Activated CD4-positive, alpha-beta T cell treated with anti-CD3 and anti-CD28 coated beads for 36 hours (primary cell): ENCODE data around the gene RAB11B. TPM values are rescaled to one million over a fixed set of nuclear protein-coding genes. Genes with fewer than 3 reads are reported as not detected.
"Not testable (repeated sequence)": the region's sequence is repeated elsewhere in the genome, so short reads cannot be mapped to it uniquely, and the experiment has no call there.

Experiments used
- ATAC-seq: fragments of 200-7000 bp; cut with Tn5 transposase; one replicate; pipeline ENCODE4 v1.10.0; 2021; ENCODE audit warnings: mild to moderate bottlenecking, moderate library complexity
- CTCF ChIA-PET: fragments of 350-600 bp; sonication (Branson Sonifier 250); formaldehyde crosslinking; loops from one replicate; lab custom pipeline; 2021; ENCODE audit warnings: antibody characterized with exemption; lab: Charles Lee
- POLR2A ChIA-PET: fragments of 350-600 bp; sonication (Branson Sonifier 250); formaldehyde crosslinking; loops from one replicate; lab custom pipeline; 2021; ENCODE audit warnings: antibody characterized with exemption, inconsistent platforms; lab: Charles Lee
- DNase-seq: peaks from one replicate; pipeline ENCODE4 v3.0.0-alpha.2; 2020
- H3K27ac Mint-ChIP-seq: one replicate; pipeline ENCODE4 v1.8.0; 2021; ENCODE audit warnings: mixed read lengths
- H3K27me3 Mint-ChIP-seq: one replicate; pipeline ENCODE4 v1.8.0; 2021; ENCODE audit warnings: mixed read lengths
- H3K36me3 Mint-ChIP-seq: one replicate; pipeline ENCODE4 v1.8.0; 2021; ENCODE audit warnings: low read depth, mixed read lengths
- H3K4me1 Mint-ChIP-seq: one replicate; pipeline ENCODE4 v1.8.0; 2021; ENCODE audit warnings: mixed read lengths
- H3K4me3 Mint-ChIP-seq: one replicate; pipeline ENCODE4 v1.8.0; 2021; ENCODE audit warnings: mild to moderate bottlenecking, moderate library complexity, mixed read lengths
- H3K9me3 Mint-ChIP-seq: one replicate; pipeline ENCODE4 v1.8.0; 2021; ENCODE audit warnings: low read depth, mixed read lengths
- intact Hi-C, 2 experiments: fragments of 100-400 bp; cut with DNase I in 1 of 2; cut with micrococcal nuclease in 1 of 2; formaldehyde crosslinking; loops; one replicate each; pipeline versions ENCODE4 v1.14.2 to v1.15.1; 2022 to 2024; cut with DNase I, micrococcal nuclease
- total RNA-seq, 2 experiments: library from RNA; stranded (reverse); gene quantifications; one replicate each; pipeline ENCODE4 v1.2.3, GENCODE V29; 2021

Gene RAB11B
- 10 to 100 TPM; 74.3 to 93.4 TPM for total RNA-seq

DNA sequence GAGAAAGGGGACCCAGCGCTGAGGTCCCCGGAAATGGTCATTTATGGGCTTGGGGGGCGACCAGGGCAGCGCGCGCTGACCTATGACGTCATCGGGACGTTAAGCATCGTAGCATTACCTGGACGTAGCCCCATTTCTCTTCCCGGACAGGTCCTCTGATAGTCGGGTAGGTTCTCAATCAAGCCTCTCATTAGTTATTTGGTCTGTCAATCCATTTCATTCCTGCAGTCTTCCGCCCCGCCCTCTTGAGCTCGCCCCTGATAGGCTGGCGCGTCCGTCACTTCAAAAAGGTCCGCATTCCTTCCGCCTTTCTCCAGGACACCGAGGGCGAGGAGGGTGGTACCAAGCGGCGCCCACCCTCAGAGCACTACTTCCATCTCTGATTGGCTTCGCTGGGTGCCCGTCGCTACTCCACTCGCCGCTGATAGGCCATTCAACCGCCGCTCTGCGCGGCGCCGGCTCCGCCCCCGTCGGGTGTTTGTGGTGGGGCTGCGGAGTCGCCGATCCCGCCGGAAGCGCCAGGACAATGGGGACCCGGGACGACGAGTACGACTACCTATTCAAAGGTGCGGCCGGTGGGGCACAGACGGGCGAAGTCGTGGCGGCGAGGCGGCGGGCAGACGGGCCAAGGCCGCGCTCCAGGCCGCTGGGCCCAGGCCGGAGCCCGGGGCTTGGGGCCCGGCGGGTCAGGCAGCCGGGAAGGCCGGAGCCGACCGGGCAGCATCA lies at the start of gene RAB11B:
Gene RAB11B (plus strand): TSS at position 470 of the 726 bp plus-strand sequence. CDS start 57 bp downstream, at position 527.
- H3K27me3 Mint-ChIP-seq, result no peaks in the 10 kb centered on the region
- ChIA-PET POLR2A (interaction anchor here (0.6 to 1.3 kb wide), 5 partner anchors 12 to 521 kb away, joined by 3 to 6 read pairs (median 3); partner anchors contain the start of genes MARCHF2 and ZNF414), CTCF (interaction anchor here (0.6 to 4.5 kb wide), 3 partner anchors 12 to 104 kb away, joined by 3 to 18 read pairs (median 4); partner anchors contain the start of gene MARCHF2)
- intact Hi-C loops, result loop anchor here (1.0 to 2.0 kb wide), 18 partner anchors 23 to 855 kb away; partner anchors contain the start of genes CD320 (in 2 of the 2), HNRNPM (in 2 of the 2), KANK3 (in 2 of the 2) and MARCHF2 (in 2 of the 2)
- H3K27ac Mint-ChIP-seq, result peak within 1 kb of the TSS; percentile 97
- H3K36me3 Mint-ChIP-seq, result peaks cover 12% of the 10 kb centered on the region
- ATAC-seq (peak; percentile 94), DNase-seq (peak; percentile 99)
- peaks cover 7% of the 10 kb centered on the region for H3K9me3 Mint-ChIP-seq
- peak within 1 kb of the TSS; percentile 92 for H3K4me3 Mint-ChIP-seq
- peaks cover 23% of the 10 kb centered on the region for H3K4me1 Mint-ChIP-seq

DNA sequence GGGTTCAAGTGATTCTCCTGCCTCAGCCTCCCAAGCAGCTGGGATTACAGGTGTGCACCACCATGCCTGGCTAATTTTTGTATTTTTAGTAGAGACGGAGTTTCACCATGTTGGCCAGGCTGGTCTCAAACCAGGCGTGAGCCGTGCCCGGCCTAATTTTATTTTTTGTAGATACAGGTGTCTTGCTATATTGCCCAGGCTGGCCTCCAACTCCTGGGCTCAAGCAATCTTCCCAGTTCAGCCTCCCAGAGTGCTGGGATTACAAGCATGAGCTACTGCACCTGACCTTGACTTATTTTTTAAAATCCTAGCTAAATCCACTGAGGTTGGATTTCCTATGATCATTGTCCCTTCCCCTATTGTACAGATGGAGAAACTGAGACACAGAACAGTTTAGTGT lies 48.7 kb upstream of the RAB11B start:
- H3K27ac Mint-ChIP-seq, ATAC-seq, H3K36me3 Mint-ChIP-seq, H3K4me3 Mint-ChIP-seq, H3K4me1 Mint-ChIP-seq, H3K9me3 Mint-ChIP-seq, POLR2A ChIA-PET, DNase-seq: not testable (repeated sequence)
- intact Hi-C loops, result loop anchor here in 1 of 2 experiments (5.0 kb wide), 1 partner anchor 171 kb away; the partner anchor contains the start of gene ZNF414
- peaks cover 17% of the 10 kb centered on the region for H3K27me3 Mint-ChIP-seq
- CTCF ChIA-PET, result interaction anchor here (0.6 to 5.1 kb wide), 4 partner anchors 11 to 145 kb away, joined by 3 to 37 read pairs (median 5); no protein-coding TSS in a partner anchor

DNA sequence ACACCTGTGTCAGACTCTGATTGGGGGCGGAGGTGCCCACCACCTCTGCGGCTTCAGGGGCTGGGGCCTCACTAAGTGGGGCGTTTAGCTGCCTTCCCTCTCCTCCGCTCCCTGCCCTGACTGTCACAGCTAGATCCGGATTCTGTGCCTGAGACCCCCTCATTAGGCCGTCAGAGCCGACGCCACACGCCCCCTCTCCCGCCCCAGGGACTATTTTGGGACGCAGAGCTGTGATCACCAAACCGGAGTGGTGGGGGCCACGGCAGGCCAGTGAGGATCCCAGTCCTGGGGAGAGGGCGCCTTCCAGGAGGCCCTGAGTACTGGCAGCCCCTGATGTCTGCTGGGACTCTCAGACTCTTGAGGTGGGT lies 47.9 kb upstream of the RAB11B start:
- no peak overlapping the region for H3K27ac Mint-ChIP-seq
- intact Hi-C loops, result loop anchor here in 1 of 2 experiments (5.0 kb wide), 1 partner anchor 170 kb away; the partner anchor contains the start of gene ZNF414
- POLR2A ChIA-PET, result interaction anchor here (0.6 kb wide), 2 partner anchors 113 to 170 kb away, joined by 4 to 5 read pairs; no protein-coding TSS in a partner anchor
- H3K9me3 Mint-ChIP-seq, result no peaks in the 10 kb centered on the region
- DNase-seq (no peak), ATAC-seq (no peak)
- peaks cover 16% of the 10 kb centered on the region for H3K27me3 Mint-ChIP-seq
- no peak overlapping the region for H3K4me3 Mint-ChIP-seq
- CTCF ChIA-PET, result interaction anchor here (5.1 kb wide), 1 partner anchor 12 kb away, joined by 37 read pairs; no protein-coding TSS in a partner anchor
- H3K4me1 Mint-ChIP-seq, result peaks cover 6% of the 10 kb centered on the region
- H3K36me3 Mint-ChIP-seq, result no peaks in the 10 kb centered on the region

DNA sequence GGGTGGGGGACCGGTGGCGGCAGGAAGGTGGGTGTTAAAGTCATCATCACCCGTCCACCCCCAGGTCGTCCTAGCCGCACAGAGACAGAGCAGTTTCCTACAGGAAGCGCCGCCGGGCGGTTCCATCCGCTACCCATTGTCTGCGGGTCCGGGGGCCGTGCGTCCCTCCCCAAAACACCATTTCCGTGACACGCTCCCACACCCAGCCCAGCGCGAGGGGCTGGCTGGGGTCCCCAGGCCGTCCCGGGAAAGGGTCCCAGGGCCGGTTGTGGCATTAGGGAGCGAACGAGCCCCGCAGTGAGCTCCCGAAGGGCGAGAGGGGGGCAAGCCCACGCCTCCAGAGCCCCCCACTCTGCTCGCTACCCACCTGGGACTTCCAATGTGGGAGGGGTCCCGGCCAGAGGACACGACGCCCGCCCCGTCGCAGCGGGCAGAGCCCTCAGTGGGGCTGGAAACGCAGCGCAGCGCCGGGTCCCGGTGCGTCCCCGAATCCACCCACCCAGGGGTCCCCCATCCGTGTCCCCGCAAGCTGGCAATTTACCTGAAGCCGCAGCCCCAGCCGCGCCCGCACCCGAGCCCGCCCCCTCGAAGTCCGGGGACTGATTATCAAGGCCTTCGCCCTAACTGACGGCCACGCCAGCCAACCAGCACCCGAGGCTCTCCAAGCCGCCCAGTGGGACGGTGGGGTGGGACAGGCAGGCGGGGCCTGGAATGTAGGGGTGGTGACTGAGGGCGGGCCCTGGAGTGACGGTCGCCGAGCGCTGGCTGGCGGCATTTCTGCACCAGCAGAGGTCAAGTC lies 47.3 kb upstream of the RAB11B start, which contains the start of gene KANK3:
Gene KANK3 (minus strand): TSS at position 579 of the 799 bp plus-strand sequence. CDS start 5,434 bp downstream, outside the sequence.
- intact Hi-C loops, result loop anchor here (1.0 to 5.0 kb wide), 3 partner anchors 22 to 169 kb away; partner anchors contain the start of genes RAB11B (in 2 of the 2), NDUFA7 (in 1 of the 2), RPS28 (in 1 of the 2) and ZNF414 (in 1 of the 2)
- Mint-ChIP-seq H3K27ac (no peak within 1 kb of the TSS), H3K27me3 (peaks cover 12% of the 10 kb centered on the region), H3K9me3 (no peaks in the 10 kb centered on the region), H3K4me3 (peak within 1 kb of the TSS; percentile 64), H3K4me1 (peaks cover 6% of the 10 kb centered on the region), H3K36me3 (no peaks in the 10 kb centered on the region)
- DNase-seq, result peak; percentile 96
- ChIA-PET CTCF (interaction anchor here (1.3 to 5.1 kb wide), 3 partner anchors 8 to 34 kb away, joined by 3 to 37 read pairs (median 4); no protein-coding TSS in a partner anchor), POLR2A (interaction anchor here (0.6 kb wide), 1 partner anchor 113 kb away, joined by 4 read pairs; no protein-coding TSS in a partner anchor)
- peak; percentile 100 for ATAC-seq

DNA sequence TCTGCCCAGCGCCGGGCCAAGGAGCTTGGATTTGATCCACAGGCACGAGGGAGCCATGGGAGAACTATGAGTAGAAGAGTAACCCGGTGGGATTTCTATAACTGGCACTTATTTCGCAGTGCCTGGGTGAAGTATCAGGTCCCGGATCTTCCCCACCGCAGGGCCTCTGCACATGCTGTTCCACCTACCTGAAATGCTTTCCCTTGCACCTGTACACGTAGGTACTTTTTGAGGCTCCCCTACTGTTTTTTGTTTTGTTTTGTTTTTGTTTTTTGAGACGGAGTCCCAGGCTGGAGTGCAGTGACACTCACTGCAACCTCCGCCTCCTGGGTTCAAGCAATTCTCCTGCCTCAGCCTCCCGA lies 46.7 kb upstream of the RAB11B start:
- CTCF ChIA-PET, result interaction anchor here (1.3 to 5.1 kb wide), 3 partner anchors 9 to 34 kb away, joined by 3 to 37 read pairs (median 4); no protein-coding TSS in a partner anchor
- peak; percentile 2 for ATAC-seq
- no peak overlapping the region for H3K27ac Mint-ChIP-seq
- H3K4me3 Mint-ChIP-seq, result peak overlapping the region; percentile 64
- no peaks in the 10 kb centered on the region for H3K36me3 Mint-ChIP-seq
- DNase-seq, result no peak
- H3K27me3 Mint-ChIP-seq, result peaks cover 9% of the 10 kb centered on the region
- H3K9me3 Mint-ChIP-seq, result no peaks in the 10 kb centered on the region
- intact Hi-C loops, result loop anchor here (1.0 to 5.0 kb wide), 3 partner anchors 22 to 169 kb away; partner anchors contain the start of genes RAB11B (in 2 of the 2), NDUFA7 (in 1 of the 2), RPS28 (in 1 of the 2) and ZNF414 (in 1 of the 2)
- peaks cover 6% of the 10 kb centered on the region for H3K4me1 Mint-ChIP-seq
- POLR2A ChIA-PET, result no interaction called here

DNA sequence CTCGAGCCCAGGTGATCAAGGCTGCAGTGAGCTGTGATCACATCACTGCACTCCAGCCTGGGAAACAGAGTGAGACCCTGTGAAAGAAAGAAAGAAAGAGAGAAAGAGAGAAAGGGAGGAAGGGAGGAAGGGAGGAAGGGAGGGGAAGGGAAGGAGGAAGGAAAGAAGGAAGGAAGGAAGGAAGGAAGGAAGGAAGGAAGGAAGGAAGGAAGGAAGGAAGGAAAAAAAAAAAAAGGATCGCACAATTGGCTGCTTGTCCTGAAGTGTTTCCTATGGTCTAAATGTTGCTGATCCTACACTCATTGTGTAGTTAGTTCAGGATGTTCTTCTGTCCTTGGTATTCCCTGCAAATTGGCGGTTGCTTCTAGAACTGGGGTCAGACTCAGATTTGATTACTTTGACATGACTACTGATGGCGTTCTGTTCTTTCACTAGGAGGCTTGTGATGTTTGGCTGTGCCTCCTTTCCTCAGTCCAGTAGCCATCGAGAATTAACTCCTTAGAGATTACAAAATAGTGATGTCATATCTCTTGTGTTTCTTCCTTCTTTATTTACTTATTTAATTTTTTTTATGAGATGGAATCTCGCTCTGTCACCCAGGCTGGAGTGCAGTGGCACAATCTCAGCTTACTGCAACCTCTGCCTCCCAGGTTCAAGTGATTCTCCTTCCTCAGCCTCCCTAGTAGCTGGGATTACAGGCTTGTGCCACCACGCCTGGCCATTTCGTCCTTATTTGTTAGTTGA lies 40.4 kb upstream of the RAB11B start:
- H3K9me3 Mint-ChIP-seq, H3K36me3 Mint-ChIP-seq, H3K4me1 Mint-ChIP-seq, H3K27ac Mint-ChIP-seq, POLR2A ChIA-PET, H3K4me3 Mint-ChIP-seq, ATAC-seq, DNase-seq: not testable (repeated sequence)
- intact Hi-C loops, result loop anchor here in 1 of 2 experiments (10.0 kb wide), 1 partner anchor 155 kb away; the partner anchor contains the start of gene PRAM1
- CTCF ChIA-PET, result interaction anchor here (0.6 to 1.3 kb wide), 2 partner anchors 13 to 15 kb away, joined by 3 to 4 read pairs; no protein-coding TSS in a partner anchor
- H3K27me3 Mint-ChIP-seq, result peaks cover 18% of the 10 kb centered on the region

DNA sequence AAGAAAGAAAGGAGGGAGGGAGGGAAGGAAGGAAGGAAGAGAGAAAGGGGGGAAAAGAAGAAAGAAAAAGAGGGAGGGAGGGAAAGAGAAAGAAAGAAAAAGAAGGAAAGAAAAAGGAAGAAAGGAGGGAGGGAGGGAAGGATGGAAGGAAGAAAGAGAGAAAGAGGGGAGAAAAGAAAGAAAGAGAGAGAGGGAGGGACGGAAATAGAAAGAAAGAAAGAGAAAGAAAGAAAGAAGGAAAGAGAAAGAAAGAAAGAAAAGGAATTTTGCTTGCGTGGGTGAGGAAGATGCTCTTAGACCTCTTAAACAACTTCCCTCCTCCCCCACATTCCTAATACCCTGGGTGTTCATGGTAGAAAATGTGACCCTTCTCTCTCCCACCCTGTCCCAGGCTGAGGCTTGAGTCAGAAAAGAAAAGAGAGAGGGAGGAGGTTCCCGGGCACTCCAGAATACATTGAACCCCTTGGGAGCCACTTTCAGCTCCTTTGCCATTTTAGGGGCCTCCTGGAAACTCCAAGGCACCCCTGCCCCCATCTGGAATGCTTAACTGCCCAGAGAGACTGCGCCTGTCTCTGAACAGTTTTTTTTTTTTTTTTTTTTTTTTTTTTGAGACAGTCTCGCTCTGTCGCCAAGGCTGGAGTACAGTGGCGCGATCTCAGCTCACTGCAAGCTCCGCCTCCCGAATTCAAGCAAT lies 37.9 kb upstream of the RAB11B start:
- intact Hi-C loops, result loop anchor here in 1 of 2 experiments (10.0 kb wide), 1 partner anchor 153 kb away; the partner anchor contains the start of gene PRAM1
- H3K27ac Mint-ChIP-seq, result no peak overlapping the region
- ATAC-seq, result no peak
- no peaks in the 10 kb centered on the region for H3K9me3 Mint-ChIP-seq
- ChIA-PET CTCF (interaction anchor here (0.6 to 3.8 kb wide), 10 partner anchors 9 to 229 kb away, joined by 3 to 37 read pairs (median 8); partner anchors contain the start of genes ANGPTL4 and KANK3), POLR2A (interaction anchor here (0.6 kb wide), 1 partner anchor 429 kb away, joined by 6 read pairs; no protein-coding TSS in a partner anchor)
- peaks cover 6% of the 10 kb centered on the region for H3K4me1 Mint-ChIP-seq
- H3K4me3 Mint-ChIP-seq, result no peak overlapping the region
- H3K36me3 Mint-ChIP-seq, result no peaks in the 10 kb centered on the region
- peaks cover 16% of the 10 kb centered on the region for H3K27me3 Mint-ChIP-seq
- DNase-seq, result no peak

DNA sequence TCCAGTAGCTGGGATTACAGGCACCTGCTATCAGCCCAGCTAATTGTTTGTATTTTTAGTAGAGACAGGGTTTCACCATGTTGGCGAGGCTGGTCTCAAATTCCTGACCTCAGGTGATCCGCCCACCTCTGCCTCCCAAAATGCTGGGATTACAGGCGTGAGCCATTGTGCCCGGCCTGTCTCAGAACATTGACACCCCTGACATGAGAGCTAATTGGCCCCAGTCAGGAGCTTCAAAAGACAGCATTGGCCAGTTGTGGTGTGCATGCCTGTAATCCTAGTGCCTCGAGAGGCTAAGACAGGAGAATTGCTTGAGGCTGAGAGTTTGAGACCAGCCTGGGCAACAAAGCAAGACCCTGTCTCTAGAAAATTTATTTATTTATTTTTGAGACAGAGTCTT lies 37.3 kb upstream of the RAB11B start:
- not testable (repeated sequence) for H3K4me1 Mint-ChIP-seq, H3K27ac Mint-ChIP-seq, H3K4me3 Mint-ChIP-seq, ATAC-seq, H3K36me3 Mint-ChIP-seq, DNase-seq, H3K9me3 Mint-ChIP-seq
- ChIA-PET CTCF (interaction anchor here (0.7 to 3.8 kb wide), 21 partner anchors 9 to 229 kb away, joined by 3 to 37 read pairs (median 8); partner anchors contain the start of genes ANGPTL4, KANK3 and MARCHF2), POLR2A (interaction anchor here (0.6 kb wide), 1 partner anchor 430 kb away, joined by 6 read pairs; no protein-coding TSS in a partner anchor)
- intact Hi-C loops, result loop anchor here in 1 of 2 experiments (10.0 kb wide), 1 partner anchor 152 kb away; the partner anchor contains the start of gene PRAM1
- peaks cover 16% of the 10 kb centered on the region for H3K27me3 Mint-ChIP-seq
